A172 (cell line): ENCODE results near the gene OOSP4A. TPM values are rescaled to one million over a fixed set of nuclear protein-coding genes. Genes with fewer than 3 reads are reported as not detected.
"Not testable (repeated sequence)": the region's sequence is repeated elsewhere in the genome, so short reads cannot be mapped to it uniquely, and the experiment has no call there.

ENCODE experiments used
- DNase-seq: peaks from one replicate; pipeline ENCODE4 v3.0.0-alpha.2; 2015; ENCODE audit warnings: low spot score
- total RNA-seq: library from RNA; depleted of rRNA; stranded (reverse); fragments of >200 nt; shearing (Covaris generic); gene quantifications from 2 replicates; pipeline ENCODE4 v1.2.3, GENCODE V29; 2014; rRNA removed

OOSP4A gene
- total RNA-seq, 1 experiment from 2014 or later, result not detected

DNA sequence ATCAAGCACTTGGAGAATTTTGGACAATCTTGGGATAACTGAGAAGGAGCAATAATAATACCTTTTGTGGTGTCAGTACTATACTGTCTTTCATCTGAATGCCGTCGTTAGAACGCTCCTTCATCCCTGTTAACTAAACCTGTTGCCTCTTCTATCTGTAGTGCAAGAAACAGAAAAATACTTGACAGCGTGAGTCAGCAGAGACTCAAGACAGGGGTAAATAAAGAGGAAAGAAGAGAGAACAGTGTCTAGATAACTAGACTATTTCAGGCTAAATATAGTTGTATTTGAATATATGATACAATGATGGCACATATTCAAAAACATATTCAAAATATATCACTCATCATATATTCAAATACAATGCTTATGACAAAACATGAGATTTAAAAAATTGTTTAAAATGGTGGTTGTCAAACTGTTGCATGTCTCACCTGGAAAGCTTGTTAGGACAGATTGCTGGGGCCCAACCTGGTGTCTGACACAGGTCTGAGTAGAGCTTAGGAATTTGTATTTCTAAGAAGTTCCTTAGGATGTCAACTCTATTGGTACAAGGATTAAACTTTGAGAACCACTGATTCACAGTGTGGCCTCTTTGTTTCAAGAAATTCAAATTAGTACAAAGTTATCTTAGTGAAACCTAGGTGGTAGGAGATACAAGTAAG lies 17.4 kb downstream of the OOSP4A start:
- no peak for DNase-seq

DNA sequence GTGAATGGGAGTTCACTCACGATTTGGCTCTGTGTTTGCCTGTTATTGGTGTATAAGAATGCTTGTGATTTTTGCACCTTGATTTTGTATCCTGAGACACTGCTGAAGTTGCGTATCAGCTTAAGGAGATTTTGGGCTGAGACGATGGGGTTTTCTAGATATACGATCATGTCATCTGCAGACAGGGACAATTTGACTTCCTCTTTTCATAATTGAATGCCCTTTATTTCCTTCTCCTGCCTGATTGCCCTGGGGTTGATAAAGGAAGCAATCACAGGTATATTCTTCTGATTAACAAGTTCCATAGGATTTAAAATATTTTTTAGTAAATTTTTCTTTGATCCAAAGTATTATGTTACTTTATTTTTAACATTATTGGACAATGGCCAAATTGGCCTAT lies 18.2 kb downstream of the OOSP4A start:
- not testable (repeated sequence) for DNase-seq

DNA sequence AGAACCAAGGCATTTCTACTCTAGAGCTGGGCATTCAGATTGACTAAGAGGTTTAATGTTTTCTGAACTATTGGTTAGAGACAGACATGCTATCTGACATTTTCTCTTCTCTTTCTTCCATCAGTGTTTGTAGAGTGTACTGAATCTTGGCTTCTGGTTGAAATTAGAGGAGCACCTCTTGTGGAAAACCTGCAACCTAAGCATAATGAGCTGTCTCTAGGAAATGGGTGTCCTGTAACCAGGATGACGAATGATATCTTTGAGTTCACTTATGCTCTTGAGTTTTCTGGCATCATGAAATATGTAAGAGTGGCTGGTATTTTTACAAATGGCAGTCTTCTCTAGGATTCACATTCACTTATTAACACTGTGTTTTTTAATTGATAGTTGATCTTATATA lies 19.4 kb downstream of the OOSP4A start:
- no peak for DNase-seq

DNA sequence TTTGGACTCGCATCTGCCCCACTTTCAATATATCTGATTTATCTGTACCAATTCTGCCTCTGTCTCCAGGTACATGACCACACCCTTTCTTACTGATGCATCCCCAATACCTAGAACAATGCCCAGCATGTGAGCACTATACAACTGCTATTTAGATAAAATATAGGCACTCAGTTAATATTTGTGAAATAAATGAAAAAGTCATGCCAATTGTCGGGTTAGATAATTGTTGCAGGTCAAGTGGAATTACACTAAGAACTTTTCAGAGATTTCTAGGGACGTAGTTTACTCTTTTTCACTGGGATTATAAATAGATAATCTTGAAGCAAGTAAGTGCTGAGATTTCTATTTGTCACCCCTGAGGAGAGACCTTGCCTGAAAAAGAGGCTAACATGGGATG lies 20.5 kb downstream of the OOSP4A start:
- no peak for DNase-seq

DNA sequence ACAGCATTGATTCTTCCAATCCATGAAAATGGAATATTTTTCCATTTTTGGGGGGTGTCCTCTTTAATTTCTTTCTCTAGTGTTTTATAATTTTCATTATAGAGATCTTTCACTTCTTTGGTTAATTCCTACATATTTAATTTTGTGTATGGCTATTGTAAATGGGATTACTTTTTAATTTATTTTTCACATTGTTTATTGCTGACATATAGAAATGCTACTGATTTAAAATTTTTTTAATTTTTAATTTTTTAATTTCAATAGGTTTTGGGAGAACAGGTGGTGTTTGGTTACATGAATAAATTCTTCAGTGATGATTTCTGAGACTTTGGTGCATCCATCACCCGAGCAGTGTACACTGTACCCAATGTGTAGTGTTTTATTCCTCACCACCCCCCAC lies 26.6 kb downstream of the OOSP4A start:
- no peak for DNase-seq

DNA sequence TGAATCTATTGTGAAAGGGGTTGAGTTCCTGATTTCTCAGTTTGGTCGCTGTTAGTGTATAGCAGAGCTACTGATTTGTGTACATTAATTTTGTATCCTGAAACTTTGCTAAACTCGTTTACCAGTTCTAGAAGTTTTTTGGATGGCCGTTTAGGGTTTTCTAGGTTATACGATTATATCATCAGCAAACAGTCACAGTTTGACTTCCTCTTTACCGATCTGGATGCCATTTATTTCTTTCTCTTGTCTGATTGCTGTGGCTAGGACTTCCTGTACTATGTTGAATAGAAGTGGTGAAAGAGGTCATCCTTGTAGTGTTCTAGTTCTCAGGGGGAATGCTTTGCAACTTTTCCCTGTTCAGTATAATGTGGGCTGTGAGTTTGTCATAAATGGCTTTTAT lies 28.6 kb downstream of the OOSP4A start:
- no peak for DNase-seq

DNA sequence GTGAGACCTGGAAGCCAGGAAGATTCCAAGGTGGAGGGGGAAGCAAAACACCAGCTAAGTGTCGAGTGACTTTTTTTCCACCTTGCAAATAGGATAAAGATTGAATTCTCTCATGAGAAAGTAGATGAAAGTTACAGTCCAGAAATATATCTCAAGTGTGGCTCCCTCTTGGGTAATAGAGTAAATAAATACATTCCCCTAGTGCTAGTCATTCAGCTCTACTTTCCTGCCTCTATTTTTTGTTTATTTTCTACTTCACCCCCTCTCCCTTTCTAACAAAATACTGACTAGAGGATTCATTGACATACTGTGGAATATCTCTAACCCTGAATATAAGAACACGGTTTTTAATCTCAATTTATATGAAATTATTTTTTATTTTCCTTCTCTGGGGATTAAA lies 34.0 kb downstream of the OOSP4A start:
- DNase-seq, result no peak

DNA sequence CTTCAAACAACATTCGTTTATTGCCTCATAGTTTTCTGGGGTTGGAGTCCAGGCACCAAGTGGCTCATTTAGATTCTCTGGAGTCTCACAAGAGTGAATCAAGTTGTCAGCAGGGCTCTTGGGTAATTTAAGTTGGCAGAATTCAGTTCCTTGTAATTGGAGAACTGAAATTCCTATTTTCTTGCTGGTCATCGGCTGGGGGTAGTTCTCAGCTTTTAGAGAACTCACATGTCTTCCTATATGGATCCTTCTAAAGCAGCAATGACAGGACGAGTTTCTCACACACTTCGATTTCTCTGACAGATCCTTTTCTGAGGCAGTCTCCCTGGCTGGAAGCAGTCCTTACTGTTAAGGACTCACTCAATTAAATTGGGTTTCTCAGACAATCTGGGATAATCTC lies 35.9 kb downstream of the OOSP4A start:
- no peak for DNase-seq

DNA sequence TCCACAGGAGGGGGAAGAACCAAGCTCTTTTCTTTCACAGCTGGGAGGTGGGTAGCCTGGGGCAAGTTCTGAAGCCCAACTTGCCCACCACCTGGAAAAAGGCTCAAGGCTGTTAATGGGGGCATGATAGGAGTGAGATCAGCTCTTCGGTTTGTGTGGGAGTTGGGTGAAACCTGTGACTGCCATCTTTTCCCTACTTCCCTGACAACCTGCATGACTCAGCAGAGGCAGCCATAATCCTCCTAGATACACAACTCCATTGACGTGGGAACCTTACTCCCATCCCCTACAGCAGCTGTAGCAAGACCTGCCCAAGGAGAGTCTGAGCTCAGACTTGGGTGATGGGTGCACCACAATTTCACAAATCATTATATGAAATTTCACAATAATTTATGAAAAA lies 39.9 kb downstream of the OOSP4A start:
- DNase-seq, result no peak

DNA sequence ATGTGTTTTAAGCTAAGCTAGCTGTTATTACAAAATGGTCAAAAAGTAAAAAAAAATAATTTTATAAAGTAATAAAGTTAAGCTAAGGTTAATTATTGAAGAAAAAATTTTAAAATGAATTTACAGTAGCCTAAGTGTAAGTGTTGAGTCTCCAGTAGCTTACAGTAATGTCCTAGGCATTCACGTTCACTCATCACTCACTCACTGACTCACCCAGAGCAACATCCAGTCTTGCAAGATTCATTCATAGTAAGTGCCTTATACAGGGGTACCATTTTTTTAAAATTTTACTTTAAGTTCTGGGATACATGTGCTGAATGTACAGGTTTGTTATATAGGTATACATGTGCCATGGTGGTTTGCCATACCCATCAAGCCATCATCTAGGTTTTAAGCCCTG lies 41.5 kb downstream of the OOSP4A start:
- peak; percentile 11 for DNase-seq

DNA sequence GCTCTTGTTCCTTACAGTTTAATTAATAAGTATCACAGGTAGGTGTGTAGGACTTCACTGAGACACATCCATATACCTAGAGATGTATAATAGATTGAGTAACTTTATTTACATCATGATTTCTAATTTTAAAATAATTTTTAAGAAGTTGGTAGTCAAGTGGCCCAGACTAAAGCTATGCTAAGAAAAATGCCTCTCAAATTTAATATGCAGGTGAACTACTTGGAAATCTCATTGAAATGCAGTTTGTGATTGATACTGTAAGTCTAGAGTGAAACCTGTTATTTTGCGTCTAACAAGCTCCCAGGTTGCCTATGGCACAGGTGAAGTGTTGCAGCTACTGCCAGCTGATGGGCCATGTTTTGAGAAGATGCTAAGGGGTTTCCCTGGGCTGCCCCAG lies 53.0 kb downstream of the OOSP4A start, which contains the start of gene OOSP4B:
TSS of gene OOSP4B (plus strand) at position 301 of the 400 bp plus-strand sequence.
- DNase-seq, result no peak

DNA sequence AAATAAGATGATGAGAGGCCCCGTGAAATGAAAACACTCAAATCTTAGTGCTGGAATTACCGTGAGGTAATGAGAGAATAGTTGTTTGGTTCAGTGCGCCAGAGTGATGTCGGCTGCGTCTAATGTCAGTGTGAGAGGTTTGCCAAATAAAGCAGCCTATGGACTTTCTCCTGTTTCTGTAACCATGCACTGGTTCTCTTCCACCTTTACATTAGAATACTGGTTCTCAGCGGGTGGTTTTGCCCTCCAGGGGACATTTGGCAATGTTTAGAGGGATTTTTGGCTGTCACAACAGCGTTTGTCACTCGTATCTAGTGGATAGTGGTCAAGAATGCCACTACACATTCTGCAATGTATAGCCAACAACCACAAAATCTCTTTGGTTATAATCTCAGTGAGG lies 54.2 kb downstream of the OOSP4A start:
- no peak for DNase-seq

Other genes starting within 250 kb of the OOSP4A start
- 53.2 and 70.0 TPM in 2 replicates for gene STX3, start 208.7 kb upstream of the OOSP4A start, total RNA-seq
- gene MRPL16, start 153.3 kb upstream of the OOSP4A start, total RNA-seq, result 58.4 and 66.5 TPM in 2 replicates
- gene CBLIF, start 118.5 kb upstream of the OOSP4A start, total RNA-seq, result not detected in 2 replicates
- 0.12 TPM in 1 of 2 replicates, not detected in the other for gene TCN1, start 97.5 kb upstream of the OOSP4A start, total RNA-seq
- gene OOSP3, start 85.3 kb upstream of the OOSP4A start, total RNA-seq, result not detected in 2 replicates
- gene OOSP1, start 25.6 kb upstream of the OOSP4A start, total RNA-seq, result not detected in 2 replicates
- not detected in 2 replicates for gene OOSP4B, start 53.1 kb downstream of the OOSP4A start, total RNA-seq
- gene OOSP2, start 76.4 kb downstream of the OOSP4A start, total RNA-seq, result not detected in 2 replicates
- not detected in 2 replicates for gene MS4A3, start 92.6 kb downstream of the OOSP4A start, total RNA-seq
- not detected in 2 replicates for gene MS4A2, start 124.6 kb downstream of the OOSP4A start, total RNA-seq
- not detected in 2 replicates for gene MS4A6A, start 219.1 kb downstream of the OOSP4A start, total RNA-seq